ENCODE measurements around the gene RAB7A. TPM values are rescaled to one million over a fixed set of nuclear protein-coding genes. Genes with fewer than 3 reads are reported as not detected.

The RAB7A gene
- total RNA-seq, 1 experiment from 2014 or later, result 233 TPM

- no peak overlapping the region for H3K4me2 ChIP-seq (ENCODE audit: low read length)
- POLR2A ChIA-PET, result no interaction called here
- H3K27ac ChIP-seq (ENCODE audit: low read depth, low read length), result no peak overlapping the region
- ATAC-seq (no peak), DNase-seq (ENCODE audit: low read depth, low spot score) (no peak)
- CTCF ChIA-PET, result no interaction called here
- H3K9me2 ChIP-seq (ENCODE audit: insufficient read depth), result no peaks in the 10 kb centered on the region
- intact Hi-C loops (cut with micrococcal nuclease), result no loop called here
- H3K4me1 ChIP-seq (ENCODE audit: control insufficient read depth in 1 of 2, insufficient read depth in 2 of 2, low read length in 2 of 2), result peaks cover 0 to 5% of the 10 kb centered on the region in 2 experiments; a peak in 1 of 4 replicates
- H3K9me3 ChIP-seq (ENCODE audit: control insufficient read depth in 1 of 2, insufficient read depth in 1 of 2, low read depth in 1 of 2, low read length in 2 of 2), result no peaks in the 10 kb centered on the region
- no peak overlapping the region for H3K4me3 ChIP-seq (replicated peaks in 1 of 2; ENCODE audit: low read depth in 1 of 2, low read length in 2 of 2)
- peaks cover 0 to 7% of the 10 kb centered on the region in 2 experiments; a peak in 1 of 4 replicates for H3K36me3 ChIP-seq (ENCODE audit: control insufficient read depth in 1 of 2, insufficient read depth in 2 of 2, low read length in 2 of 2)
- no peak overlapping the region for H2AFZ ChIP-seq (ENCODE audit: low read depth, low read length, poor library complexity, severe bottlenecking)
- H3K9ac ChIP-seq (ENCODE audit: low read length), result no peak overlapping the region
- H4K20me1 ChIP-seq (ENCODE audit: insufficient read depth), result peaks cover 27% of the 10 kb centered on the region
- BruUV-seq (replicated peaks), result no TSS peak
- RAD21 ChIA-PET (ENCODE audit: low non-redundant PET in 1 of 2, low total read pairs in 2 of 2, uncharacterized antibody in 2 of 2, unreplicated experiment in 2 of 2), result no interaction called here
- H3K79me2 ChIP-seq (ENCODE audit: insufficient read depth, low read length), result peaks cover 97% of the 10 kb centered on the region
- no peaks in the 10 kb centered on the region for H3K27me3 ChIP-seq (ENCODE audit: insufficient read depth, low read length)
- TF ChIP-seq, protein P1, sequence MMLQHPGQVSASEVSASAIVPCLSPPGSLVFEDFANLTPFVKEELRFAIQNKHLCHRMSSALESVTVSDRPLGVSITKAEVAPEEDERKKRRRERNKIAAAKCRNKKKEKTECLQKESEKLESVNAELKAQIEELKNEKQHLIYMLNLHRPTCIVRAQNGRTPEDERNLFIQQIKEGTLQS (IDR thresholded peaks at IDR 0.05), result no peak
- no peak for TF ChIP-seq POLR2AphosphoS5 (IDR thresholded peaks at IDR 0.05; ENCODE audit: low read depth, low read length)
- no peak for TF ChIP-seq REST (IDR thresholded peaks at IDR 0.05; ENCODE audit: low read depth)
- TF ChIP-seq RAD21 (IDR thresholded peaks at IDR 0.05; ENCODE audit: low read depth), result no peak
- TF ChIP-seq ZBTB33 (IDR thresholded peaks at IDR 0.05; ENCODE audit: extremely low read depth, insufficient replicate concordance, low read length), result no peak
- no peak for TF ChIP-seq TCF7L2 (IDR thresholded peaks at IDR 0.05; ENCODE audit: borderline replicate concordance, extremely low read depth, insufficient read depth, insufficient read length)
- TF ChIP-seq SIN3A (IDR thresholded peaks at IDR 0.05; ENCODE audit: low read depth), result no peak
- TF ChIP-seq CTCF (IDR thresholded peaks at IDR 0.05 in 2 of 3, conservative IDR thresholded peaks at IDR 0.05 in 1 of 3; ENCODE audit: borderline replicate concordance in 1 of 3, insufficient read depth in 1 of 3, low read depth in 2 of 3, low read length in 2 of 3), result no peak
- TF ChIP-seq CEBPB (IDR thresholded peaks at IDR 0.05; ENCODE audit: low read depth), result no peak
- no peak for TF ChIP-seq SRF (IDR thresholded peaks at IDR 0.05; ENCODE audit: low read depth)
- TF ChIP-seq EZH2phosphoT487 (IDR thresholded peaks at IDR 0.05; ENCODE audit: borderline replicate concordance), result no peak
- no peak for TF ChIP-seq POLR2A (IDR thresholded peaks at IDR 0.05; ENCODE audit: borderline replicate concordance, extremely low read depth, insufficient read depth, insufficient read length)
- TF ChIP-seq CBX3 (IDR thresholded peaks at IDR 0.05; ENCODE audit: low read depth), result no peak
- no peak for TF ChIP-seq SP1 (IDR thresholded peaks at IDR 0.05; ENCODE audit: low read depth)
- no peak for TF ChIP-seq EZH2 (IDR thresholded peaks at IDR 0.05)
- TF ChIP-seq MAX (IDR thresholded peaks at IDR 0.05), result no peak
- TF ChIP-seq ZNF274 (IDR thresholded peaks at IDR 0.05; ENCODE audit: low read depth, low read length), result no peak
- no peak for TF ChIP-seq JUND (IDR thresholded peaks at IDR 0.05)
Measured at GRCh38 chr3:128767094-128767750, 41.2 kb downstream of the RAB7A start.

All from HCT116 (cell line).